H1 (cell line): Measurements from ENCODE around the gene FBLN5. TPM values are rescaled to one million over a fixed set of nuclear protein-coding genes. Genes with fewer than 3 reads are reported as not detected.
A peak's percentile ranks its signal among the peaks of the same experiment; 100 is the strongest.

Source experiments
- CTCF ChIA-PET: fragments of 300-600 bp; sonication (Branson Sonifier 250); formaldehyde crosslinking; loops from one replicate; lab custom pipeline; 2021; ENCODE audit not compliant: partially characterized antibody; lab: Charles Lee
- POLR2A ChIA-PET: fragments of 300-600 bp; sonication (Branson Sonifier 250); formaldehyde crosslinking; loops from one replicate; lab custom pipeline; 2021; ENCODE audit warnings: inconsistent platforms; ENCODE audit not compliant: partially characterized antibody; lab: Charles Lee
- DNase-seq, 2 experiments: peaks; one replicate each; pipeline versions ENCODE4 v3.0.0 to v3.0.0-alpha.2; 2010 to 2022; ENCODE audit warnings: low spot score in 2 of 2, low read depth in 1 of 2, mixed read lengths in 1 of 2
- FAIRE-seq: peaks from 2 replicates; lab custom pipeline; 2011; peaks lifted over from hg19 to GRCh38; lab: Jason Lieb, UNC
- H2AFZ ChIP-seq: 2 replicates; pipeline ENCODE4 v1.8.1; 2012; ENCODE audit warnings: low read length, inconsistent platforms
- H2AK5ac ChIP-seq: 2 replicates; pipeline ENCODE4 v1.6.1; 2013; ENCODE audit warnings: low read depth, low read length
- H2BK120ac ChIP-seq: replicated peaks from 2 replicates; pipeline ENCODE3; 2013; ENCODE audit warnings: low read depth, low read length, inconsistent platforms
- H2BK12ac ChIP-seq: 2 replicates; pipeline ENCODE4 v1.6.1; 2013; ENCODE audit warnings: low read depth, low read length
- H2BK15ac ChIP-seq: 2 replicates; pipeline ENCODE4 v1.6.1; 2013; ENCODE audit warnings: low read length
- H2BK20ac ChIP-seq: 2 replicates; pipeline ENCODE4 v1.6.1; 2013; ENCODE audit warnings: low read length
- H2BK5ac ChIP-seq: 2 replicates; pipeline ENCODE4 v1.6.1; 2013; ENCODE audit warnings: low read depth, low read length
- H3K14ac ChIP-seq: 2 replicates; pipeline ENCODE4 v1.6.1; 2013; ENCODE audit warnings: inconsistent platforms; ENCODE audit not compliant: insufficient read length
- H3K18ac ChIP-seq: 2 replicates; pipeline ENCODE4 v1.6.1; 2013; ENCODE audit warnings: low read length; ENCODE audit errors: extremely low read depth
- H3K23ac ChIP-seq: 2 replicates; pipeline ENCODE4 v1.6.1; 2013; ENCODE audit warnings: inconsistent platforms; ENCODE audit not compliant: insufficient read length
- H3K23me2 ChIP-seq: 2 replicates; pipeline ENCODE4 v1.6.1; 2013; ENCODE audit warnings: low read depth, low read length
- H3K27ac ChIP-seq: 2 replicates; pipeline ENCODE4 v1.6.1; 2011; ENCODE audit warnings: low read depth, low read length, inconsistent platforms
- H3K27me3 ChIP-seq, 4 experiments: replicated peaks in 1 of 4; 1 replicate in 1 of 4; 2 replicates in 3 of 4; pipeline versions ENCODE4 v1.6.1 to v1.8.1; 2011 to 2013; ENCODE audit warnings: low read length in 3 of 4, mild to moderate bottlenecking in 3 of 4, inconsistent platforms in 2 of 4, mixed read lengths in 2 of 4, moderate library complexity in 1 of 4; ENCODE audit not compliant: control insufficient read depth in 3 of 4, insufficient read depth in 3 of 4; ENCODE audit errors: extremely low read depth in 1 of 4
- H3K36me3 ChIP-seq, 4 experiments: 2 replicates each; pipeline versions ENCODE4 v1.6.1 to v1.8.1; 2011 to 2013; ENCODE audit warnings: mild to moderate bottlenecking in 4 of 4, low read length in 3 of 4, moderate library complexity in 2 of 4, control low read depth in 1 of 4, inconsistent platforms in 1 of 4; ENCODE audit not compliant: insufficient read depth in 4 of 4, control insufficient read depth in 2 of 4
- H3K4ac ChIP-seq: replicated peaks from 2 replicates; pipeline ENCODE3; 2013; ENCODE audit warnings: low read length, low read depth, mixed read lengths, inconsistent platforms; ENCODE audit not compliant: insufficient read length
- H3K4me1 ChIP-seq, 4 experiments: replicated peaks in 1 of 4; 1 replicate in 1 of 4; 2 replicates in 3 of 4; pipeline versions ENCODE4 v1.6.1 to v1.8.1; 2011 to 2013; ENCODE audit warnings: low read length in 3 of 4, inconsistent platforms in 2 of 4, mixed read lengths in 1 of 4; ENCODE audit not compliant: insufficient read depth in 4 of 4, control insufficient read depth in 3 of 4
- H3K4me2 ChIP-seq, 2 experiments: 2 replicates each; pipeline versions ENCODE4 v1.6.1 to v1.8.1; 2011 to 2013; ENCODE audit warnings: low read depth in 2 of 2, low read length in 2 of 2, control low read depth in 1 of 2, inconsistent platforms in 1 of 2, mild to moderate bottlenecking in 1 of 2; ENCODE audit not compliant: insufficient read depth in 1 of 2
- H3K4me3 ChIP-seq, 4 experiments: fragments of 200-600, 300-600 bp in 1 of 4; sonication (generic), shearing (Covaris generic), sonication (Bioruptor Twin) in 1 of 4; 2 replicates each; pipeline versions ENCODE4 v1.5.1 to v1.8.1; 2011 to 2016; ENCODE audit warnings: low read length in 4 of 4, low read depth in 3 of 4, control low read depth in 2 of 4, inconsistent platforms in 2 of 4, mild to moderate bottlenecking in 2 of 4, mixed read lengths in 1 of 4, moderate library complexity in 1 of 4; ENCODE audit not compliant: insufficient read depth in 2 of 4; ENCODE audit errors: extremely low read depth in 1 of 4
- H3K56ac ChIP-seq: replicated peaks from 2 replicates; pipeline ENCODE3; 2013; ENCODE audit warnings: low read depth, mild to moderate bottlenecking, mixed read lengths, low read length, inconsistent platforms; ENCODE audit not compliant: insufficient read length
- H3K79me1 ChIP-seq: 2 replicates; pipeline ENCODE4 v1.6.1; 2013; ENCODE audit warnings: low read depth, low read length, control low read depth
- H3K79me2 ChIP-seq, 2 experiments: 2 replicates each; pipeline versions ENCODE4 v1.6.1 to v1.8.1; 2012 to 2013; ENCODE audit warnings: low read length in 2 of 2, mild to moderate bottlenecking in 2 of 2, inconsistent platforms in 1 of 2; ENCODE audit not compliant: insufficient read depth in 2 of 2, control insufficient read depth in 1 of 2
- H3K9ac ChIP-seq, 4 experiments: replicated peaks in 1 of 4; 1 replicate in 1 of 4; 2 replicates in 3 of 4; pipeline versions ENCODE4 v1.6.1 to v1.8.1; 2011 to 2013; ENCODE audit warnings: low read depth in 3 of 4, low read length in 3 of 4, control low read depth in 2 of 4, mild to moderate bottlenecking in 2 of 4, moderate library complexity in 2 of 4, inconsistent platforms in 1 of 4; ENCODE audit errors: extremely low read depth in 1 of 4
- H3K9me3 ChIP-seq, 2 experiments: 2 replicates each; pipeline versions ENCODE4 v1.6.1 to v1.8.1; 2012 to 2013; ENCODE audit warnings: mild to moderate bottlenecking in 2 of 2, moderate library complexity in 2 of 2, control low read depth in 1 of 2, inconsistent platforms in 1 of 2, low read depth in 1 of 2, low read length in 1 of 2, mixed read lengths in 1 of 2; ENCODE audit not compliant: insufficient read depth in 2 of 2
- H4K20me1 ChIP-seq, 2 experiments: replicated peaks in 1 of 2; 2 replicates each; pipeline versions ENCODE3 to v1.8.1; 2011 to 2013; ENCODE audit warnings: inconsistent platforms in 2 of 2, low read length in 2 of 2, mild to moderate bottlenecking in 1 of 2; ENCODE audit not compliant: insufficient read depth in 2 of 2, control insufficient read depth in 1 of 2
- H4K5ac ChIP-seq: 2 replicates; pipeline ENCODE4 v1.6.1; 2013; ENCODE audit warnings: low read length, low read depth, mixed read lengths, inconsistent platforms; ENCODE audit not compliant: insufficient read length
- H4K8ac ChIP-seq: 2 replicates; pipeline ENCODE4 v1.8.0; 2013; ENCODE audit warnings: mild to moderate bottlenecking, moderate library complexity, low read length, inconsistent platforms; ENCODE audit not compliant: insufficient read depth; ENCODE audit errors: extremely low read depth
- H4K91ac ChIP-seq: replicated peaks from 2 replicates; pipeline ENCODE3; 2013; ENCODE audit warnings: low read length, mixed read lengths, inconsistent platforms; ENCODE audit not compliant: insufficient read length
- EP300 ChIP-seq, 2 experiments: IDR thresholded peaks; 1 replicate in 1 of 2; 2 replicates in 1 of 2; pipeline ENCODE4 v1.6.1; 2011 to 2012; ENCODE audit warnings: low read depth in 2 of 2, low read length in 2 of 2, mild to moderate bottlenecking in 2 of 2, borderline replicate concordance in 1 of 2, inconsistent platforms in 1 of 2, moderate library complexity in 1 of 2
- NANOG ChIP-seq: IDR thresholded peaks from 2 replicates; pipeline ENCODE4 v1.6.1; 2011; ENCODE audit warnings: low read length, low read depth, mild to moderate bottlenecking, inconsistent platforms; ENCODE audit not compliant: insufficient read depth, poor library complexity, severe bottlenecking
- POLR2AphosphoS5 ChIP-seq: IDR thresholded peaks from 2 replicates; pipeline ENCODE4 v1.6.1; 2011; ENCODE audit warnings: low read depth, low read length
- SIRT6 ChIP-seq: IDR thresholded peaks from one replicate; pipeline ENCODE4 v1.7.1; 2012; ENCODE audit warnings: low read length, inconsistent platforms
- SP2 ChIP-seq: IDR thresholded peaks from 2 replicates; pipeline ENCODE4 v1.6.1; 2012; ENCODE audit warnings: mild to moderate bottlenecking, low read length, inconsistent platforms
- TAF1 ChIP-seq: IDR thresholded peaks from 2 replicates; pipeline ENCODE4 v1.6.1; 2011; ENCODE audit warnings: mild to moderate bottlenecking, low read depth, low read length
- ZNF274 ChIP-seq: IDR thresholded peaks from 2 replicates; pipeline ENCODE4 v1.7.0; 2012; ENCODE audit warnings: low read length, borderline replicate concordance; ENCODE audit errors: extremely low read depth
- WGBS, 2 experiments: shearing (Covaris generic) in 1 of 2; methylation state at CpG; one replicate each; pipeline versions ENCODE4 v1.1.6 to v1.1.7; 2013 to 2015; ENCODE audit warnings: low lambda C conversion rate in 2 of 2, mixed read lengths in 2 of 2, inconsistent platforms in 1 of 2, low coverage in 1 of 2, missing lambda C conversion rate in 1 of 2; ENCODE audit not compliant: insufficient replicate concordance in 2 of 2, insufficient coverage in 1 of 2, insufficient read length in 1 of 2; ENCODE audit errors: extremely low coverage in 1 of 2, missing lambda C conversion rate in 1 of 2; 5-methylcytosine and 5-hydroxymethylcytosine counted together
- polyA plus RNA-seq, 7 experiments: library from polyadenylated mRNA; depleted of rRNA in 3 of 7; stranded (reverse) in 5 of 7; unstranded in 2 of 7; fragments of >200 nt in 5 of 7; fragments of 200-250 nt in 2 of 7; gene quantifications; 1 replicate in 5 of 7; 2 replicates in 1 of 7; 4 replicates in 1 of 7; pipeline versions ENCODE4 v1.2.1 to v1.2.3, GENCODE V29; 2011 to 2013; ENCODE audit warnings: missing spikeins in 2 of 7, mixed read lengths in 2 of 7
- total RNA-seq: library from RNA; stranded (reverse); fragmentation: NEBNext Ultra II Directional; extraction: Animal tissue kit (Norgen Biotek cat#: 25700); gene quantifications from 2 replicates; pipeline ENCODE4 v1.2.1, GENCODE V29; 2021

FBLN5 gene
- total and polyA plus RNA-seq, 2 of the 8 experiments (the other 6 are each of a cell fraction or from before 2014, with no cell fraction given), result 0.88 to 3.5 TPM

DNA sequence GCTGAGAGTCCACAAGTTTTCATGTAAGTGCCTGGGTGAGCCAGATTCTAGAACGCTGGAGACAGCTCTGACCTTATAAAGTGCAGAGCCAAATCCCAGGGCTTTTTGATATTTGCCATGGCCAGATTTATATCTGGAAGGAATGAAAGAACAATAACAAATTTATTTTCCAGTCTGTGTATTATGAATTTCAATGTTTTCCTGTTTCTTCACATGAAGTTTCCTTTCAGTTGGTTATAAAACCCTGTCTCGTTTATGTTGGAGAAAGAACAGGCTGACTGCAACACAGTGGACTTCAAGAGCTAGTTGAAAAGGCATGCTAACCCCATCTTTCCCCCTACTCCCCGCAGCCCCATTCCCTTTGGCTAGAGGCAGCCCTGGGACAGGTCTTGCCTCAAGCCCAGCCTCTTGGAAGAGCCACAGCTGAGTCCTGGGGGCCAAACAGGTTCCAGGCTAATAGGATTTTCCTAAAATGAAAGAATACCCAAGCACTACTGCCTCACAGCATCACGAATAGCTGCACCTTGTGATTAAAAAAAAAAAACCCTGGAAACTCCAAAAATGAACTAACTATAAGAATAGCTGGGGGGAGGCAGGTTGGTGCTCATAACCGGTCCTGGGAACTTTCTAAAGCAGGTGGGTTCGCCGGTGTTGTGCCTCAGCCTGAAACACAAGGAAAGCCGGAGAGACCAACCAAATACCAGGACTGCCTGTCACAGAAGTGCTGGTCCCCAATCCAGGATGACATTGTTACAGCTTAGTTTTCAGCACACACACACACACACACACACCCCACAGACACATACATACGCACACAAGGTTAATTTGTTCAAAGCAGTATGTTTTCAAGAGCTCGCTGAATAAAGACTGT is 1.5 kb downstream of the FBLN5 start:
- no peak overlapping the region for H3K56ac ChIP-seq
- no peak overlapping the region for H3K14ac ChIP-seq
- no peak overlapping the region for H2BK15ac ChIP-seq
- H2BK120ac ChIP-seq, result no peak overlapping the region
- no peak overlapping the region for H4K8ac ChIP-seq
- no peaks in the 10 kb centered on the region for H3K79me1 ChIP-seq
- H3K23ac ChIP-seq, result no peak overlapping the region
- peaks cover 8% of the 10 kb centered on the region; the same call in 1 of the 2 replicates for H3K23me2 ChIP-seq
- DNase-seq (peak in 1 of 2 experiments; percentile 34), FAIRE-seq (no peak)
- peak overlapping the region in 1 of 2 experiments; percentile 63; a peak in 1 of 4 replicates for H3K4me2 ChIP-seq
- H3K9me3 ChIP-seq, result no peaks in the 10 kb centered on the region
- no peak overlapping the region for H4K91ac ChIP-seq
- H3K4me1 ChIP-seq, result peaks cover 0 to 4% (median 0%) of the 10 kb centered on the region in 4 experiments; a peak in 2 of 7 replicates
- H4K20me1 ChIP-seq, result no peaks in the 10 kb centered on the region
- no peaks in the 10 kb centered on the region for H3K36me3 ChIP-seq
- ChIA-PET CTCF (interaction anchor here (1.0 to 2.6 kb wide), 3 partner anchors 33 to 84 kb away, joined by 3 to 8 read pairs (median 4); no protein-coding TSS in a partner anchor), POLR2A (interaction anchor here (0.7 to 2.6 kb wide), 4 partner anchors 7 to 436 kb away, joined by 3 to 8 read pairs (median 3); partner anchors contain the start of gene PPP4R3A)
- TF ChIP-seq EP300 (IDR thresholded peaks at IDR 0.05; ENCODE audit: borderline replicate concordance in 1 of 2, low read depth in 2 of 2, low read length in 2 of 2) (no peak), NANOG (no peak), SP2 (no peak), TAF1 (no peak), SIRT6 (no peak), POLR2AphosphoS5 (no peak), ZNF274 (no peak)
- no peaks in the 10 kb centered on the region for H3K79me2 ChIP-seq
- no peak overlapping the region for H3K4me3 ChIP-seq
- H2BK12ac ChIP-seq, result no peak overlapping the region
- H3K27ac ChIP-seq, result no peak overlapping the region
- H4K5ac ChIP-seq, result no peak overlapping the region
- no peak overlapping the region for H3K4ac ChIP-seq
- no peak overlapping the region for H2AFZ ChIP-seq
- no peak overlapping the region for H2BK5ac ChIP-seq
- no peak overlapping the region for H2BK20ac ChIP-seq
- no peak overlapping the region for H3K18ac ChIP-seq
- H3K27me3 ChIP-seq, result peaks cover 4 to 25% (median 16%) of the 10 kb centered on the region in 4 experiments
- 89% methylated on average over 10 of the region's 10 CpGs; no CpG with 5 or more reads in 1 of the 2 experiments for WGBS, 2 experiments
- no peak overlapping the region for H3K9ac ChIP-seq
- no peak overlapping the region for H2AK5ac ChIP-seq
